GM11168 (cell line): ENCODE data around the gene CLP1.

Experiments used
- in situ Hi-C: fragments of 300-500 bp; cut with MboI; formaldehyde crosslinking; loops from one replicate; pipeline ENCODE4 v1.12.0; 2022; ENCODE audit warnings: low sequenced_read_pairs; ENCODE audit not compliant: unreplicated experiment

Gene CLP1

DNA sequence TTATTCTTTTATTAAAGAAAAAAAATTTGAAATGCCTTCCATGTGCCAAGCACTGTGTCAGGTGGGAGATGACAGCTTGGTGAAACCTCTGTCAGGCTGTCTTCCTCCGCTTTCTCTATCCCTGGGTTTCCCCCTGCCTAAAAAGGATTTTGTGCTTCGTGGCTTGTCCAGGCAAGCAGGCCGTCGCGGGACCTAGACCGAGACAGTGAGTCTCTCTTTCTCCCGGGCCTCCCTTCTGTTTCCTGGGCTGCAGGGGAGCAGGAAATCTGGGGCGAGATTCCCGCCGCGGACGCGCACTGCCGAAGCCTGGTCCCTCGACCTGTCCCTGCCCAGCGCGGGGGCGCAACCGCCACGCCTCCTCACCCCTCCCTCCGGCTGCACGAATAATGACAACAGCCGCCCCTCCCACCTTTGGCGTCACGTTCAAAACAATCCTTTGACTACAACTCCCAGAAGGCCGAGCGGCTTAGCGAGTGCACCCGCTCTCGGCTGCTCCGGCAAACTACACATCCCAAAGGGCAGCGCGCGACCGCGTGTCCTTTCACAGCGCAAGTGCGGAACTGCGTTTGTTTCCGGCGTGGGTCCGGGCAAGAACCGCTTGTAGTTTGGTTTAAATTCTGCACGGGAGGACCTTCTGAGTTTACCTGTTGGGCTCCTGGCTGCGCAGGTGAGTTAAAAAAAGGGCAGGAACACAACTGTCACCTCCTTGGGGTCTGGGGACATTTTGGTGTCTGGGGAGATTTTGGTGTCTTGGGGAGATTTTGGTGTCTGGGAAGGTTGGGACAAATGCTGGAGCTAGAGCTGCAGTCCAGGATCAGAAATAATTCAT, at the start of gene CLP1:
Gene CLP1, plus strand, starts transcription at position 569 of the 829 bp plus-strand sequence. CDS start 1,715 bp downstream, outside the sequence.
- in situ Hi-C loops, result no loop called here

DNA sequence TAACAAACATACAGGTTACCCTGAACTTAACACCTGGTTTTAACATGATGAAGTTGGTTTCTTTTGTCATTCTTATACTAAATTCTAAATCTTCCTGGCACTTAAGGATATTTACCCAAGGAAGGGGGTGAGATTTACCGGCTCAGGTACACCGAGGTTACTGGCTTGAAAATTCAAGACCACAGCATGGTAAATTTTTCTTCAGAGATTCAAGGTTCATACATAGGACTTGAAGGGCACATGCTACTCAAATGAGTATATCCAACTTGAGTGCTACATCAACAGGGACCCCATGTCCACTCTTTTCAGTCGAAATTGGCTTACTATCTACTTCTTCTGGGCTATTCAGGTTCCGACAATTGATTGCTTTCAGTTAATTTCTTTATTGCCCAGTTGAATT, 47.4 kb upstream of the CLP1 start:
- in situ Hi-C loops, result no loop called here

DNA sequence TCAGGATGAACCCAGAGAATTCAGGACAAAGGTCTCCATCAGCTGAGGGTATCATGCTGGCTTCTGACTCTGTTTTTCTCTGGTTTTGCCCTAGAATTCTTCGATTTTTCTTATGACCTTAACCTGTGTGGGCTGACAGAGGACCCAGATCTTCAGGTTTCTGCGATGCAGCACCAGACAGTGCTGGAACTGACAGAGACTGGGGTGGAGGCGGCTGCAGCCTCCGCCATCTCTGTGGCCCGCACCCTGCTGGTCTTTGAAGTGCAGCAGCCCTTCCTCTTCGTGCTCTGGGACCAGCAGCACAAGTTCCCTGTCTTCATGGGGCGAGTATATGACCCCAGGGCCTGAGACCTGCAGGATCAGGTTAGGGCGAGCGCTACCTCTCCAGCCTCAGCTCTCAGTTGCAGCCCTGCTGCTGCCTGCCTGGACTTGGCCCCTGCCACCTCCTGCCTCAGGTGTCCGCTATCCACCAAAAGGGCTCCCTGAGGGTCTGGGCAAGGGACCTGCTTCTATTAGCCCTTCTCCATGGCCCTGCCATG, 43.3 kb upstream of the CLP1 start:
- in situ Hi-C loops, result no loop called here

DNA sequence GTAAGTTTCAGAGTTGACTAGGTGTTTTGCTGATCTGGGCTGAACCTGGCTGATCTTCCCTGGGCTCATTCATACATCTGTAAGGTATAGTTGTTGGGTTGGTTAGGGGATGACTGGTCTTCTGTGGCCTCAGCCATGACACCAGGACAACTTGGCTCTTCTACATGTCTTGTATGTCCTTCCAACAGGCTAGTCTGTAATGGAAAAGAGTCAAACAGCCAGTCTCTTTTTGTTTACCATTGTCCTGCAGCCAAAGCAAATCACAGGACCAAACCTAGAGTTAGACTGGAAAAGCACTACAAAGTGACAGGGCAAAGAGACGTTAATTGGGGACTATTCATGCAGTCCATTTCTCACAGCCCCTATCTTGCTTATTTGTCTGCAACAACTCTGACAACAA, 42.3 kb upstream of the CLP1 start:
- in situ Hi-C loops, result no loop called here

DNA sequence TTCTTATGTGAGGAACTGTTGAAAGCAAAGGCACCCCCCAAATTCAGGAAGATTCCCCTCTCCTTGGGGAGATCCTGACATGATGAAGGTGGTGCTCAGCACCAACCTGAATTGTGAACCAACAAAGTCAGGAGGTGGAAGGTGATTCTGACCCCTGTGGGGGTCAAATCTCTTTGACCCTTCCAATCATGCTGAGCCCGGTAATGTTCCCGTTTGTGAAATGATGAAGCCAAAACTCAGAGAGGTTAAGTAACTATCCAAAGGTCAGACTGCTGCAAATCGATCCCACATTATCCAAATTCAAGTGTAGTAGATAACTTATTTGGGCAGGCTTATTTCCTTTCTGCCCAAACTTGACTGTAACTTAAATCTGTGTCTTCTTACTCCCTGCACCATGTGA, 41.0 kb upstream of the CLP1 start:
- in situ Hi-C loops, result no loop called here

DNA sequence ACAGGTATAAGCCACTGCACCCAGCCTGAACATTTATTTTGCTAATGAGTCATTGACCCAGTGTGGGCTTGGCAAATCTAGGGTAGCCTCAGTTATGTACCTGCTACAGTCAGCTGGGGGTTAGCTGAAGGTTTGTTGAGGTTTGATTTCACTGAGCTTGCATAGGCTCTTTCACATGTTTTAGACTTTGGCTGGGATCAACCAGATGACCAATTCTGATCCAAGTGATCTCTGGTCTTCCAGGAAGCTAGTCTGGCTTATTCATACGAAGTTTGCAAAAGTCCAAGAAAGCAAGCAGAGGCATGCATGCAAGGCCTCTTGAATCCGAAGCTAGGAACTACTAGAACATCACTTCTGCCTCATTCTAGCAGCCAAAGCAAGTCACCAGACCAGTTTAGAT, 39.1 kb upstream of the CLP1 start:
- in situ Hi-C loops, result no loop called here

DNA sequence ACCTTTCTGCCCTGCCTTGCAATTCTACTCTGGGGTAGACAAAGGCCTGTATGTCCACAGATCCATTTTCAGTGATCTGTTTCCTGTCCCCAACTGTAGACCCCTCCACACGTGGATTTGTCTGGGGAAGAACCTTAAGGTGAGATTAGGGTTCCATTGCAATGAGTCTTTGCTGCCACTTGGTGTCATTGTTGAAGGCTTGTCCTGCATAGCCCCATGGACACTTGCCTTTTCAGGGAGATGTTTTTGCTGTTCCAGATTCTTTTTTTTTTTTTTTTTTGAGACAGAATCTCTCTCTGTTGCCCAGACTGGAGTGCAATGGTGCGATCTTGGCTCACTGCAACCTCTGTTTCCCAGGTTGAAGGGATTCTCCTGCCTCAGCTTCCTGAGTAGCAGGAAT, 38.2 kb upstream of the CLP1 start:
- in situ Hi-C loops, result no loop called here

DNA sequence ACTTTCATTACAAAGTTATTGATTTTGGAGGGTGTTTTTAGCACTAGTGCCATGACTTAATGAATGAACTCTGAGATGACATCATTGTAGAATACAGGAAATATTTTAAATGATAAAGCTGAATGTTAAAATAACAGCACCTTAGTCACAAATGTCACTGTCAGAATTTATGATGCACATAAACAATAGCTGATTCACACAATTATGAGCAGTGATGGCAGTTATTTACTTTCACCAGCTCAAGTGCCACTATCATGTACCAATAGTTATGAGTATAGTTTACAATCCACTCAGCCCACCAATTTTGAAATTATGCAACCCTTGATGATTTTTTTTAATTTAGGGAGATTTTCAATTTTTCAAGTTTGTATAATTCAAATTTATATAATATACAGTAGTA, 37.1 kb upstream of the CLP1 start:
- in situ Hi-C loops, result no loop called here

DNA sequence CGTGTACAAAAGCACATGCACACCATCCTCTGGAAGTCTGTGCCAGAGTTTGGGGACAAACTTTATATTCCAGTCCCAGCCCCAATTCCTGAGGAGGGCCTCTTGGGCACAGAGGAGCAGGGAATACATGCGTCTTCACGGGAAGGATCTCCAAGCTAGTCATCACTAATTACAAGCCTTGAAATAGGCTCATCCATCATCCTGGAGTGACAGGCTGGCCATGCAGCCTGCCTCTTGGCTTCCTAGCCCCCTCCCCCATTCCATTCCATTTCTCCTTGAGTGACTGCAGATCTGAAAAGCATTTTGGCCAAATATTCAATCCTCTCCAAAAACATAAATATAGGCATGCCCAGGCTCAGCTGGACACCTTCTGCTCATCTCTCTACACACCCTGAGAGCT, 35.3 kb upstream of the CLP1 start:
- in situ Hi-C loops, result no loop called here

DNA sequence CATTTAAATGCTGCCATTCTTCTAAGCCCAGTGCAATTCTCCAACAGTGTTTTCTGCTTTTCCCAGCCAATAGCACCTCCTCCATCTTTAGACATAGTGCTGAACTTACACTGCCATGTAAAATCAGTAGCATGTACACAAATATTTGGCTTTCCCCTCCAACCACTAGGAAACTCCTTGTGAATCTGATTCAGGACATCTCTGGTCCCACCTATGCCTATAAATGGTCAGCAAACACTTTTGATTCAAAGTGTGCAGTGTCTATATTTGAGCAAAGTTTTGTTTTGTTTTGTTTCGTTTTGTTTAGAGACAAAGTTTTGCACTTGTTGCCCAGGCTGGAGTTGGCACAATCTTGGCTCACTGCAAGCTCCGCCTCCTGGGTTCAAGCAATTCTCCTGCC, 32.7 kb upstream of the CLP1 start:
- in situ Hi-C loops, result no loop called here

DNA sequence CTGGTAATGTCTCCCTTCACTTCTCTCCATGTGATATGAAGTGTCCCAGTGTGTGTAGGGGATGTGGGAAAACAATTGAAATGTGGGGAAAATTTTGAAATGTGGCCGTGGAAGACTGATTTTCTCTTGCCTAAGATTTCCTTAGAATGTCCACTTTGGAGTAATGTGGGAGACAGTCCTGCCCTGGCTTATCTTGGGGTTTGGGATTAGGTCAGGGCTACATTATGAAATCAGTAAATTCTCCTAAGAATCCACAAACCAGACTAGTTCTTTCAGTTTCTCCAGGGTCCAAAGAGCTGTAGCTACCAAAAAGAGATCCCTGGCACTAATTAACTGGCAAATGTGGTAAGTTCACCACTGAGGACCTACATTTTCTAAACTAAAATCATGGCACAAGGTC, 30.7 kb upstream of the CLP1 start:
- in situ Hi-C loops, result no loop called here

DNA sequence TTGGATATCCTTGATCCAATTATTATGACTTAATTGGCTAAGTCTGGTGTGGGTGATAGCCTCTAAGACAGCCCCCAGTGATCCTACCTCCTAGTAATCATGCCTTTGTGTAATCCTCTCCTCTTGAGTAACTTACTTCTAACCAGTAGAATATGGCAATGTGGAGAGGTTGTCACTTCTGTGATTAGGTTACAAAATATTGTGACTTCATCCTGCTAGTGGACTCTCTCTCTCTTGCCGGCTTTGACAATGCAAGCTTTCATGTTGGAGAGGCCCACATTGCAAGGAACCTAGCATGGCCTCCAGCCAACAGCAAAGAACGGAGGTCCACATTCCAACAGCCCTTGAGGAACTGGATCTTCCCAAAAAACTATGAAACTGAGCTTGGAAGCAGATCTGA, 27.4 kb upstream of the CLP1 start:
- in situ Hi-C loops, result no loop called here

DNA sequence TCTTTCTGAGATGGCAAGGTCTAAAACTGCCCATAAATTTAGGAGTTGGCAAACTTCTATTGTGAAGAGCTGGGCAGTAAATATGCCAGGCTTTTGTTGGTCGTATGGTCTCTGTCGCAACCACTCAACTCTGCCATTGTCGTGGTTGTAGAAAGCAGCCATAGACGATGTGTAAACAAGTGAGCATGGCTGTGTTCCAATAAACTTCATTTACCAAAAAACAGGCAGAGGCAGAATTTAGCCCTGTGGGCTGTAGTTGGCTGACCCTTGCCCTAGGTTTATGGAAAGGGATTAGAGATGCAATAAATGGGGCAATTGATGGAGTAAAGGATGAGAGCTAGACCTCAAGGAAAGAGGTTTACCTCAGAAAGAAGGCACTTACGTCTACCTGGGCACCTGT, 25.4 kb upstream of the CLP1 start:
- in situ Hi-C loops, result no loop called here

DNA sequence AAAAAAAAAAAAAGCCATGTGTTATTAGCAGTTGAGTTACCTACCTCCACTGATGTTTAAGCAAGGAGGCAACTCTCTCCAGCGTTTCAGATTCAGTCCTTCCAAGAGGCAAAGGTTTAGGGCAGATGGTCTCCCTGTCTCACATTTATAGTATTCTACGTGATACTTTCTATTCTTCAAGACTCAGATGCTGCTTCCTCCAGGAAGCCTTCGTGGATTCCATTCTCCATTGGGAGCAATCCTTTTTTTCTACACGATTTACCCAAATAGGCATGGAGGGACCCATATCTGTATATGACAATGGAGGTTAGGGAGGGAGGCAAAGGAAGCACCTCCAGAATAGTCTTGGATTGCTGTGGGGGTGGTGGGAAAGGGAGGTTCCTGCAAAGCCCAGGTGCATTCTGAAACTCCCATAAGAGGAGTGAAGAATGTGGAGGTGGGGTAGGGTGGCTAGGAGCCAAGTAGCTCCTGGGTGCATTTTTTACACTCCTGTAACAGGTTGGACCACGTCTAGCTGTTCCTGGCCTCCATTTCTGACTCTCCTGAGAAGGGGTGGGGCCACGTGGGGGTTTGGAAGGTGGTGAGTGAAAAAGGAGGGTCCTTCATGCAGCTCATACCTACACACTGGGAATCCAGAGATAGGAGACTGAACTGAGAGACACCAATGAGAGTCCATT, 24.0 kb upstream of the CLP1 start:
- in situ Hi-C loops, result no loop called here

DNA sequence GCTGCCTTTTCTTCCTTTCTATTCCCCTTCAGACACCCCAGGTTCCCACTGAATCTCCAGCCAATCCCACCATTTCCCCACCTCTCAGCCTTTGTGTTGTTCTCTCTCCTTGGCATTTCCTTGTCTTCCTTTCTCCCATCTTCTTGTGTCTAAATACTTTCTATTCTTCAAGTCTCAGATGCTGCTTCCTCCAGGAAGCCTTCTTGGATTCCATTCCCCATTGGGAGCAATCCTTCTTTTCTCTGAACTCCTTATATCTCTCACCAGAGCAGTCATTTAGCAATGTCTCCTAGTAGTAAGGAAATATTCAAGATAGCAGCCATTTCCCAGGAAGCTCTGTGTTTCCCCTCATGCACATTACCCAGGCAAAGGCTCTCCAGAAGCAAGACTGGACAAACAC, 23.3 kb upstream of the CLP1 start:
- in situ Hi-C loops, result no loop called here

DNA sequence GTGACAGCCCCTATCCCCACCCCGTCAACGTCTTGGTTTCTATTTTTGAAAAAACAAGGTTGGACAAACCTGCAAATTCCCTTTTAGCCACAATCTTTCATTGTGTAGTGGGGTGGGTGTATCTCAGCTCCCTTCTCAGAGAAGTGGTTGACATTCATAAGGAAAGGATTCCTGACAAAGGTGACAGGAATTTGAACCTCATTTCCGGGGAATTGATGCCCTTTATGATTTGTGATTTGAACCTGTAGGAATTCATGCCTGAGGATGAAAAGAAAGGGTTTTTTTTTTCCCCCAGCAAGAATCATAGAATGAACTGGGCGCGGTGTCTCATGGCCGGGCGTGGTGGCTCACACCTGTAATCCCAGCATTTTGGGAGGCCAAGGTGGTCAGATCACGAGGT, 22.3 kb upstream of the CLP1 start:
- in situ Hi-C loops, result loop anchor here (5.0 kb wide), 1 partner anchor 58 kb away; no protein-coding TSS in a partner anchor

DNA sequence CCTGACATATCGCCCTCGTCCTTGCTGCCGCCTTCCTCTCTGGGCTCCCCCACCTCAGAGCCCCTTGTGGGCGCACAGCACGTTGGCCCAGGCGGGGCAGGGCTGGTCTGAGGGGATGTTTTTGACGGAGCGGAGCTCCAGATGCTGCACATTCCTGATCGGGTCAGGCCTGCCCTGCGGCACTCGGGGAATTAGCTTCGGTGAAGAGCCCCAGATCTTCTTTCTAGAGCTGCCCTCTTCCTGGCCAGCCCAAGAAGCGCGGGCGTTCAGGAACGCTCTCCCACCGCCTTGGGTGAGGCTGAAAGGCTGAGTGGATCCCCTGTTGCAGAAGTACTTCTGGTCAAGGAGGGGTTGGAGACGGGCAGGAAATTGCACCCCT, 19.9 kb upstream of the CLP1 start:
- in situ Hi-C loops, result loop anchor here (5.0 kb wide), 1 partner anchor 60 kb away; no protein-coding TSS in a partner anchor

DNA sequence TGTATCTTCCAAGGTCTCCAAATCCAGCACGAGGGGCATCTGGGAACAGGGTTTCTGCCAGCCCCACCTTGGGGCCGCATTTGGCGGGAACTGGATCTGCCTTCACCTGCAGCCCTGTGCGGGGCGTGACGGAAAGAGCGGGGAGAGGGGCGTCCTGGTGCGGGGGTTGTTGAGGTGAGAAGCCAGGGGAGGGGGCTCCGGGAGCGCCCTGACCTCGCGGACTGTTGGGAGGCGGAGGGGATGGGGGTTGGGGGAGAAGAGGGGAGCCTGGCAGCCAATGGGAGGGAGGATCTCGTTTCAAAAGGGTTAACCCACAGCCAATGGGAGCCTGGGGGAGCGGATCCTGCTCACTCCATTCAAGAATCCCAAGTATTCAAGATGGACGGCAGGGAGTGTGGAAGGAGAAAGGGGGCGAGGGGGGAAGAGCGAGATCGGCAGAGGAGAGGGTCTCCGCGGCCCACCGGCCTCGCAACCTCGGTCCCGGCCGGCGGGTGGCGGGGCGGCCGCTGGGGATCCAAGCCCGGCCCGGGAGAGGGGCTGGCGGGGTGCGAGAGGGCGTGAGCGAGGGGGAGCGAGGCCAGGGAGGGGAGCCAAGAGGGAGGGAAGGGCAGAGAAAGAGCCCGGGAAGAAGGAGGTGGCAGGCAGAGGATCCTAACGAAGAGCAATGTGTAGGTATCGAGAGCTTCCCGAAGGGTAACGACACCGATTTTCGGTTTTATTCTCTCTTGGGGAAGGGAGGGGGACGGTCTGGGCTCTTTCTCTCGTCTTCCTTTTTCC, 19.4 kb upstream of the CLP1 start:
- in situ Hi-C loops, result loop anchor here (5.0 kb wide), 1 partner anchor 61 kb away; no protein-coding TSS in a partner anchor

DNA sequence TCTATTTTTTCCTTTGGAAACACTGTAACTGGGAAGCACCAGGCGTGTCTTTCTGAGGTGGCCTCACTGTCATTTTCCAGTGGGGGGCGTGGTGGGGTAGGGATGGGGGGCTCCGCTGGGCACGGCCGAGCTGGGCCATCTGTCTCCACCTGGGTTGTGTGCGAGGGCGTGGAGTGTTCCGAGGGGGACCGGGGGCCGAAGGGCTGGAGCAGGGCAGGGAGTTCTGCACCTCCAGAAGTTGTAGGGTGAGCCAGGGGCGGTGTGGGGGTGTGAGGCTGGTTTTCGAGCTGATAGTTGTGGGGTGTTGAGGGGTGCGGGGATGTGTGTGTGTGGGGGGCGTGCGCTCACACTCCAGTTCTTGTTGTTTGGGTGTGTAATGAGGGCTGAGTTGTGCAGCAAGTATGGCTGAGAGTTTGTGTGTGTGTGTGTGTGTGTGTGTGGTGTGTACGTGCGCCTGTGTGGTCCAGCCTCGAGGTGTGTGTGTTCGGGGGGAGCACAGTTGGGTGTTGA, 18.7 kb upstream of the CLP1 start:
- in situ Hi-C loops, result loop anchor here (5.0 kb wide), 1 partner anchor 62 kb away; no protein-coding TSS in a partner anchor

DNA sequence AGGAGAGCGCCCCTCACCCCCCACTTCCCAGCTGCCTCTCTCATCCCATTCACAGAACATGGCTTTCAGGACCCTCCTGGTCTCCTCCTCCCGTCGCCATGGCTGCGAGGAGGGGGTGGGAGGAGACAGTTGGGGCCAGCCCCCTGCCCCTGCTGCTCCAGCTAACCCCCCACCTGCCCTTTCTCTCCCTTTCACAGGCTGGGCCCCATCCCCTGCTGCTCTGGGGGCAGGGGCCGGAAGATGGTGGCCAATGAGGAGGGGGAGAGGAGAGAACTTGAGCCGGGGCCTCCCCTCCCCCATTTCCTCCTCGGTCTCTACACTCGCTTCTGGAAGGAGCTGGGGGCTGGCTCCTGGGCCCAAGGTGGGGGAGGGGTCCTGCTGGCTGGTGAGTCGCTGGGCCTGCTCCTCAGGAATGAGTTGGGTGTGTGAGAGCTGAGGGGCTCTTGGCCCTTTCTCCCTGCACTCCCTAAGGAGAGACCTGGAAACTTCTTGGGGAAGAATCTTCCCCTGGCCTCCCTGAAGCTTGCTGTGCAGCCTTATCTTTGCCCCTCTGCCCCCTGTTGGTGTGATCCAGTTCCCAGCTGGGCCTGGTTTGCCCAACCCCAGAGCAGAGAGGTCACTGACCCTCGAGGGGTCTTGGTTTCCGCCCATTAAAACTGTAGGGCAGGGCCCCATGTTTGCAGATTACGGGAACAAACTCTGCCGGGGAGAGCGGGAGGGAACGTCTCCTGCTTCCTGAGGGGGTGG, 18.1 kb upstream of the CLP1 start:
- in situ Hi-C loops, result loop anchor here (5.0 kb wide), 1 partner anchor 62 kb away; no protein-coding TSS in a partner anchor
